HG03135 (cell line): Measurements from ENCODE around the gene SERPINE3.

Experiments used
- ATAC-seq: cut with Tn5 transposase; IDR thresholded peaks from one replicate; pipeline ENCODE4 v1.9.1; 2021; ENCODE audit warnings: mild to moderate bottlenecking, moderate library complexity; ENCODE audit not compliant: unreplicated experiment

SERPINE3 gene

GRCh38 chr13:51339354-51339753, at the start of gene SERPINE3:
Gene SERPINE3 (plus strand): TSS chr13:51339691. CDS start chr13:51341092, 1,401 bp downstream.
- no peak for ATAC-seq

GRCh38 chr13:51291341-51291740, 48.1 kb upstream of the SERPINE3 start:
- no peak for ATAC-seq

DNA sequence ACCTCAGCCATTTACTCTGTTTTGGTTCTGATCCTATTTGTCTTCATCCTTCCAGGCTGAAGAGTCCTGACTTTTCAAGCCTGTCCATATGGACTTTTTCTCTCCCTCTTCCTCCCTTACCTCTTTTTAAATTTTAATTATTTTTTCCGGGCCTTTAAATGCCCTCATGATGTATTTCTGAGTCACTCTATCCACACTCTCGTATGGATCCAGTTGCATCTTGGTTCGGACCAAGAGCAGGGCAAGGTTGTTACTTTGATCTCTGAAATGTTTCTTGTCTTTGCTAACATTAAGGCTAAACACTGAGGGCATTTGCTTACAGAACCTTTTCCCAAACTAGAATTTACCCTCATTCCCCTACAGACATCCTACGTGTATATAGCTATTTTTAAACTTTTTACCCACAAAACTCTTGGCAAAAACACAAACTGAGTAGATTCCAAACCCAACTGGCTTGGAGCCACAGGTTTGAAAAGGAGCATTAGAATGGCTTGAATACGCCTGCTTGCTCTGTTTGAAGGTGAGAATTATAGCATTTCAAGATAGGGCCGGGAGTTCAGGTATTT, 47.4 kb upstream of the SERPINE3 start:
- ATAC-seq, result no peak

- no peak for ATAC-seq
Observed at GRCh38 chr13:51297556-51297955, 41.9 kb upstream of the SERPINE3 start.

GRCh38 chr13:51298812-51299211, 40.7 kb upstream of the SERPINE3 start:
- no peak for ATAC-seq

- no peak for ATAC-seq
Observed at GRCh38 chr13:51303063-51303552, 36.4 kb upstream of the SERPINE3 start.

DNA sequence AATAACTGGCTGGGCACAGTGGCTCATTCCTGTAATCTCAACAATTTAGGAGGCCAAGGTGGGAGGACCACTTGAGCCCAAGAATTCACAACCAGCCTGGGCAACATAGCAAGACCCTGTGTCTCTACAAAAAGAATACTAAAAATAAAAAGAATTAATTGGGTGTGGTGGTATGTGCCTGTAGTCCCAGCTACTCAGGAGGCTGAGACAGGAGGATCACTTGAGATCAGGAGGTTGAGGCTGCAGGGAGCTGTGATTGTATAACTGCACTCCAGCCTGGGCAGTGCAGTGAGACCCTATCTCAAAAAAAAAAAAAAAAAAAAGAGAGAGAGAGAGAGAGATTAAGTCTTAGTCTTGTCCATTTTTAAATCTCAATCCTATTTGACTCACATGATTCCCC, 35.6 kb upstream of the SERPINE3 start:
- no peak for ATAC-seq

- no peak for ATAC-seq
Observed at GRCh38 chr13:51305271-51305967, 34.1 kb upstream of the SERPINE3 start.

GRCh38 chr13:51308781-51309180, 30.7 kb upstream of the SERPINE3 start:
- no peak for ATAC-seq

GRCh38 chr13:51311231-51311630, 28.3 kb upstream of the SERPINE3 start:
- ATAC-seq, result no peak

DNA sequence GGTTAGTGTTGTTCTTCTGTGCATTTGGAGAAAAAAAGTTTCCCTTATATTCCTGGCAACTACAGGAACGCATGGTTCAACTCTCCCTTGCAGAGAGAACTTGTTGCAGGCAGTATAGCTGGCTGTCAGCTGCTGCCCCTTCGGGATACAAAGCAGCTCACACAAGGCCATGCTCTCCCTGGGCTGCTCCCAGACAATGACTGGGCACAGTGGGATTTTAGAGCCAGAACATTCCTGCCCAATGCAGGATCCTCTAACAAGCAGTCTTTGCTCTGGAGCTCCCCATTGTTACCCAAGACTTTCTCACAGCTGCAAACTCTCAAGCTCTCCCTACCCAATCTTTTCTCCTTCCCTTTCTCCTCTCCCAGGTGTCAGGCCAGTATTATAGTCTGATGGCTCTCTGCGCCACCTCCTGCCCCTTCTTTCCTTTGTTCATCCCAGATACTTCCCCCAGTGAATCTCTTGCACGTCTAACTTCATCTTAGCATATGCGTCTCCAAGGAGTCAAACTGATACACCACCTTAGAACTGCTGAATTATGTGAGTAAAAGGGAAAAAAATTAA, 27.5 kb upstream of the SERPINE3 start:
- ATAC-seq, result no peak

DNA sequence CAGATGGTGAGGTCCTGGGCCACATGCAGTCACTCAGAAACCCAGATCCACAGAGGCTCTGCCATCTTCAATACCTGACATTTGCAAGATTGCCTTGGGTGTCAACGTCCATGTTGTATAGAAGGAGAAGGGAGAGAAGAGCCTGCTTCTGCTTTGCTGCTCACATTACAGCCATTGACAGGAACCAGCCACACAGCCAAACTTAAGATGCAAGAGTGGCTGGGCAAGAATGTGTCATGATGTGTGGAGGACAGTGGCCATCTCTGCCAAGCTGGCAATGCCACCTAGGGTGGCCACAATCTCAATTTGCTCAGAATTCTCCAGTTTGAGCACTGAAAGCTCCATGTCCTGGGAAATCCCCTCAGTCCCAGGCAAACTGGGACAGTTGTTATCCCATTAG, 25.9 kb upstream of the SERPINE3 start:
- no peak for ATAC-seq

DNA sequence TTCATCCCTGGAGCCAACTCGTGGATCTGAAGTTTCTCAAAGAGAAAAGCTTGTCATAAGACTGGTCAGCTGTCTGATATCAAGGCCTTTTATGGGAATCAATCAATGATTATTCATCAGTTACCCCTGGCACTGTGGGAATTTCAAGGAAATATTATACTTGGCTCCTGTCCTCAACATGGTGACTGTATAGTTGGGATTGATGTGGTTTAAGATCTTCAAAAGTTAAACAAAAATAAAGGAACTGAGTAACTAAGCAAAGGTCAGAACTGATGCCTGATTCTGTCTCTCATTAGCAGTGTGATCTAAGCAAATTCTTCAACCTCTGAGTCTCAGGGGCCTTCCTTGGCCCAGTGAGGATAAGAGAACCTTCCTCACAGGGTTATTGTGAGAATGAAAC, 22.2 kb upstream of the SERPINE3 start:
- ATAC-seq, result no peak

DNA sequence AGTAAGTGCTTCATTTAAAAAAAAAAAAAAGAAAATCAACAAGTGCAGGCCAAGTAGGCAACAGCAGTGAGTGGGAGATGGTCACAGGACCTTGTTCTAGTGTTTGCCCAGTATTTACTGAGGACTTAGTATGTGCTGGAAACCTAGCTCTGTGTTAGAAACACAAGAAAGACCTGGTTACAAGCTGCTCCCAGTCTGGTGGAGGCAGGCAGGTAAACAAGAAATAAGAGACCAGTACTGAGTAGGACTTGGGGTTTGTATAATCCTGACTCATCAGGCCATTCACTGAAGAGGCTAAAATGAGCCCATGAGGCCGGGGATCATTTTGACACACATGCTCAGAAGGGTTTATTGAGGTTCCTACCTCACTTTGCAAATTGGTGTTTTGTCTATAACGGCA, 21.5 kb upstream of the SERPINE3 start:
- no peak for ATAC-seq

DNA sequence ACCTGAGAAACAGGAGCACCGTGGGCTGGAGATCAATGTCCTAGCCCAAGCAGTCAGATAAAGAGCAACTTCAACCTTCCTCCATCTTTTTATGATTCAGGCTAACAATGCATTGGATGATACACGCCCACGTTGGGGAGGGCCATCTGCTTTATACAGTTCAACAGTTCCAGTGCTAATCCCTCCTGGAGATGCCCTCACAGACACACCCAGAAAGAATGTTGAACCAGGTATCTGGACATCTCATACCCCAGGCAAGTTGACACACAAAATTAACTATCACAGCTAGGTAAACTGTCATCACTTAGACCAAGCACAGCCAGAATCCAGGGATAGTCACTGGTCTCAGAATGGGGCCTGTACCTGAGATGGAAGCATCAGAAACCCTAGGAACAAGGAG, 20.6 kb upstream of the SERPINE3 start:
- ATAC-seq, result no peak

- ATAC-seq, result no peak
Observed at GRCh38 chr13:51321836-51322235, 17.7 kb upstream of the SERPINE3 start.

DNA sequence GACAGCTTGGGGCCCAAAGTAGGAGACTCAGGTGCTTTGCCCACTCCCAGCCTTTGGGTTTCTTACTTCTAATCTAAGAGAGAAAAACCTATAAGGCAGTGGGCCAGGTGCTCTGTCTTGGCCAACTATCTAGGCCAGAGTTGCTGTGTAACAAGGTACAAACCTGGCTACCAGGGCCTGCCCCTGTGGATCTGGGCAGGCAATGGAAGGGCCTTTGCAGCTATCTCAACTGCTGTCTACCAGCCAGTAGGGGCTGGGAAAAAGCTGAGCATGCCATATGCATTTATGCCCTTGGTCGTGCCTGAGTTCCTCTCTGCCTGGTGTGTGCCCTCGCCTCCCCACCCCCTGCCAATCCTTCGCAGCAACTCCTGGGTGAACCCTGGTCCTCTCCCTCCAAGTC, 16.7 kb upstream of the SERPINE3 start:
- no peak for ATAC-seq

- no peak for ATAC-seq
Observed at GRCh38 chr13:51323824-51324511, 15.5 kb upstream of the SERPINE3 start.

DNA sequence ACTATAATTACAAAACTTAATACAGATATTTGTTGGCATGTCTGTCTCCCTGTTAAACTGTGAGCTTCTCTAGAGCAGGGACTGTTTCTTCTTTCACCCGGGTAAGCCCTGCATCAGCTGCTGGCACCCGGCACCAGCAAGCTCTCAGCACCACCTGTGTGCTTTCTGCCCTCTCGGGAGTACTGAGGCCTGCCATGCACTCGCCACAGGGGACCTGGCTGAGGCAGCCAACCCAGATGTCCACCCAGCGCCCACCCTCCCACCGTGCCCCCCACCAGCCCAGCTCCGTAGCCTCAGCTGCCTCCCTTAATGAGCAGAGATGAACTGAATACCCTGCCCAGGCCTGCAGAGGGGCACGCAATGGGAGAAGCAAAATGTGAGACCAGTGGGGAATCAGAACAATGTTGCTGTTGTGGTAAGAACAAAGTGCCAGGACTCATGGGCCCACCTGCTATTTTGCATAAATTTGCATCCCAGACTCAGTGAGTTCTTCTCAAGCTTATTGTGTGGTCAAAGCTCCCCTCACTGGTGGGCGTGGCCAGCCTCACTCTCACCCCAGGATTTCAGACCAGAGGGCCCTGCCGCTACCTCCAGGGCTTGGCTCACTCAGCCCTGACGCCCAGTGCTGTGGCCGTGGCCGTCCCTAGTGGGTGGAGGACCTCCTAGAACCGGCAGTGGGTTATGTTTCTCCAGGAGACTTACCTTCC, 14.6 kb upstream of the SERPINE3 start:
- no peak for ATAC-seq

DNA sequence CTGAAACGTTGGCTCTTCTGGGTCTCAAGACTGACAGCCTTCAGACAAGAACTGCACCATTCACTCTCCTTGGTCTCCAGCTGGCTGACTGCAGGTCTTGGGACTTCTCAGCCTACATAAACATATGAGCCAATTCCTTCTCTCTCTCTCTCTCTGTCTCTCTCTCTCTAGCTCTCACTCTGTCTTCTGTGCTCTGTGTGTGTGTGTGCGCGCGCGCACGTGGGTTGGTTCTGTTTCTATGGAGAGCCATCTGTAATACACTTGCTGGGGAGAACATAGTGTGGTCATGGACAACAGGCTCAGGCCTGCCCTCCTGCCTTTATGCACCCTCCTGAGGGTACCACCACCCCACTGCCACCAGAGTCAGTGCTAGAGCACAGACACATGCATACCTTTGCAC, 13.7 kb upstream of the SERPINE3 start:
- no peak for ATAC-seq

GRCh38 chr13:51326777-51327176, 12.7 kb upstream of the SERPINE3 start:
- no peak for ATAC-seq
